Measurements from ENCODE around the gene AOPEP.

The AOPEP gene

DNA sequence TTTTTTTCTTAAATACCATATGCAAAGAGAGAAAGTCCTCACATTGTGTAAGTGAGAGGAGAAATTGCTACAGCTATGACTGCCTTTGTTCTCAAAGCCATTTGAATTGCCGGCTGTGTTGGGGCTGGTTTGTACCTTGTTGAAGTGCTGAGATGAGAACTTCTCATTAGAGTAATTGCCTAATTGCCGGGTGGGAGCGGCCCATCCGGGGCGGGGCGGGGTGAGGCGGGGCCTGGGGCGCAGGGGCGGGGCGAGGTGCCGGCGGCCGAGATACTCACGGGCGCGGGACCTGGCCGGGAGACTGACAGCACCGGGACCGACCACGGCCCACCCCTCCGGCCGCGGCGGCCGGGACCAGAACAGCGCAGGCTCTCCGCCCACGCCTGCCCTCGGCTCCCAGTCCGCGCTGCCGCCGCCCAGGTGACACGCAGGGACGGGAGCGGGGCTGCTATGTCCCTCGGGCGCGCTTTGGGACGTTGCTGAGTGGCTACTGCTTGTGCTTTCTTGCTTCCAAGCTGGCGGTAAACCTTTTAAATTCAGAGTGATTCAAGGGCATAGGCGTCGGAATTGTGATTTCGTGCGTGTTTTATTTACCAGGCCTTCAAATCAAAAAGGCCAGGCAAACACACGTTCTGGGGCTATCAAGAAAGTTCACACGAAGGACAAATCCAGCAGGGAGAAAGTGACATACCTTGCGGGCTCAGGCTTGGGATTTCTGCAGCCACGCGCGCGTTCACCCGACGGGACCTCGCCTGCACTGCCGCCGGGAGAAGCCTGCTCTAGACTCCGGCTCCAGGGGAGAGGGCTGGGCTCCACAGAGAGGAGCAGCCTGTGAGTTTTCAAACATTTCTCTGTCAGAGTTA, 322.0 kb downstream of the AOPEP start:
- peak; percentile 41 to 59 for DNase-seq

DNA sequence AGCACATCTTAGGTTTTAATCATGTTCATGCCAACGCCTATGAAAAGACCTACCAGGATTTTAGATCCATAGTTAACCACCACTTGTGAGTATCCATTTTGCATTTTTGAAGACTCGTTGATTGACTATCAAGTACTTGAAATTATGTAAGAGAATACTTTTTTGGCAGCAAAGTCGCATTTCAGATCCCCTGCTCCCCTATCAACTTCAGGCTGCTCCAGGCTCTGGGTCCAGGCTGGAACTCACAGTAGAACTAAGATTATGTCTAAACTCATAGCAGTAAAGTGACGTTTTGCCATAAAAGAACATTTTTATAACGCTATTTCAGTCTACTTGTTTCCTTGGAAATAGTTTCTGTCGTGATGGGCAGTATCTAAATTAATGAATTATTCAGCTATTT, 323.3 kb downstream of the AOPEP start:
- DNase-seq, result no peak

DNA sequence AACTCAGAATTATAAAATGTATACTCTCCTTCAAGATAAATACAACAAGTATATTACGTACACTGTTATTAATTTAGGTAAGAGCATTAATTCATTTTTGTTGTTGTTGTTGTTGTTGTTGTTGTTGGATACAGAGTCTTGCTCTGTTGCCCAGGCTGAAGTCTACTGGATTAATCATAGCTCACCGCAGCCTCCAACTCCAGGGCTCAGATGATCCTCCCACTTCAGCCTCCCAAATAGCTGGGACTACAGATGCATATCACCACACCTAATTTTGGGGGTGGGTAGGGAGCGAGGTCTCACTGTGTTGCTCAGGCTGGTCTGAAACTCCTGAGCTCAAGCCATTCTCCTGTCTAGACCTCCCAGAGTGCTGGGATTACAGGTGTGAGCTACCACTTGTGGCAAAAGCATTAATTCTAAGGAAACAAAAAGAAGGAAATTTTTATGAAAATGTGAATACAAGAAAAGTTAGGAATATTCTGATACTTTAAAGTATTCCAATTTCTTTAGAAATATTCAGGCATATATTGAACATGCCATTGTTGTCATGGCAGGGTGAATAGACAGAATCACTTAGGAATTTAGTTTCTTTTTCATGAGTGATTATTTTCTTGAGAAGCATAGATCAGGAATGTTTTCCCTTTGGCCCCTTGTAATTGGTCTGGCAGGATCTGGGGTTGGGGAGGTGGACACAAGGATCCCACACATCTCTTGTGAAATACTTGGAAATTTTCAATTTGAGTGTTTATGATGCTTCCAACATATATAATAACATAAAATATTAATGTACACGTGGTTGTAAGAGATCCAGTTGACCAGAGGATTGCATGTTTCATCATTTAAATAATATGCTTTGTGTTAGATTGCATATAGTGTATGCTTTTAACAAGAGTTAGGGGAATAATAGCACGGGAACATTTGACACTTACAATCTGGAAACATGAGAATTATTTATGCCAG, 327.4 kb downstream of the AOPEP start:
- no peak for DNase-seq

DNA sequence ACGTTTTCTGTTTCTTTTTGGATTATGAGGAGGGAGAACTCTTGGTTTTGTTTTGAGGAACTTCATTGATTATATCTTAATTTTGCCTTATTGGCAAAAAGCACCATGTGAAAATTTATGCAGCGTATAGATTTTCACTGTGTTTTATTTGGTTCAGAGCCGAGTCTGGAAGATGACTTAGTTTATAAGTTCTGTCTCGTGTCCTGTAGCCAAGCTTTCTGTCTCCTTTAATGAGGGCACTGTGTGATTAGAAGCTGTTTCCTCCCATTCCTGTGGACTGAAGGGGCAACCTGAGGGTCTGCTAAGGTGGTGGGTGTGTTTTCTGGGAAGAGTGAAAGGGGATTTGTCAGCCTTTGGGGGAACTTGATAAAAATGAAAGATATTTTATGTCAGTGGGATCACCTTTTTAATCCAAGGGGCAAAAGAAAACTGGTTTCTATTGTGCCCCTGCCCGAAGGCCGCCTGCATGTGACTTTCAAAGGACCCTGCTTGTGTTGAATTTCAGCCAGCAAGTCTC, 328.9 kb downstream of the AOPEP start:
- DNase-seq, result no peak

DNA sequence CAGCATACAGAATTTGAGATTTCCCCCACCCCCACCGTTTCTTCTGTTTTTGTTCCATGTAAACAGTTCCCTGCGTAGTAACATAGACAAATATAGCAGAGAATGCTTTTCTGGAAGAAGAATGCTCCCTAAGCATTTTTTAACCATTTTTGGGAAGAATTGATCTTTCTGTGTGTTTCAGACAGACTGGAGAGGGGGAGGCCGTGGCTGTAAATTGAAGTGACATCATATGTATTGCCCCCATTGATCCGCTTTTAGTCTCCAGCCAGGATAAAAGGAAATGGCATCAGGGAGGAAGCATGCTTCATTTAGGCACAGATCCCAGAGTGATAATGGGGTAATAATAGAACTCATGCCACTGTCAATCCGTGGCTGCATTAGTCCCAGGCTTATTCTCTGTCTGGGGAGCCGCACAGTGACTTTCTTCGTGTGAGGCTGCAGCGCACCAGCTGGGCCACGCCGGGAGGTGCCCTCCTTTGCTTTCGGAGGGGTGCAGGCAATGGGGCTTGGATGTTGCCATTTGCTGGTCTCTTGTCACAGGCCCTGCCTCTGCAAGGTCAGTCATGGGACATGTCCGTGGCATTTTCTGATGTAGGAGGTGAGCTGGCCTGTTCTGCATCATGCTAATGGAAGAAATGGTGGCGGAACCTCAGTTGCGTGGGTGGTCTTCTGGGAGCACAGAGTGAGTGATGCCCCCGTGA, 329.5 kb downstream of the AOPEP start:
- DNase-seq, result no peak

DNA sequence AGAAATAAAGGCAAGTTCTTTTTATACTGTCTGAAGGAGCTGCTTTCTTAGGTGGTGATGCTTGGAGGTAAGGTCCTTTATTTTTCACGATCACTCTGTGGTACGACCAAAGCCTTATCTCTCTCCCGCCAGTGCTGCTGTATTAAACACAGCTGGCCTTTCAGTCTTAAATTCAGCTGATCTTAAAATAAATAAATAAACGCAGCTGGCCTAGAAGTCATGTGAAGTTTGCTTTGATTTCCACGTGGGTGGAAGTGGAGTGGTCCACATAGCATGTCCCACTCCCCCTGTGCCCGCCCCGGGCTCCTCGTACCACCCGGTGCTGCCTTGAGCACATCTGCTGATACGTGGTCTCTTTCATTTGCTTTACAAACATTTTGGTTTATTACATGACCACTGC, 330.6 kb downstream of the AOPEP start:
- no peak for DNase-seq

DNA sequence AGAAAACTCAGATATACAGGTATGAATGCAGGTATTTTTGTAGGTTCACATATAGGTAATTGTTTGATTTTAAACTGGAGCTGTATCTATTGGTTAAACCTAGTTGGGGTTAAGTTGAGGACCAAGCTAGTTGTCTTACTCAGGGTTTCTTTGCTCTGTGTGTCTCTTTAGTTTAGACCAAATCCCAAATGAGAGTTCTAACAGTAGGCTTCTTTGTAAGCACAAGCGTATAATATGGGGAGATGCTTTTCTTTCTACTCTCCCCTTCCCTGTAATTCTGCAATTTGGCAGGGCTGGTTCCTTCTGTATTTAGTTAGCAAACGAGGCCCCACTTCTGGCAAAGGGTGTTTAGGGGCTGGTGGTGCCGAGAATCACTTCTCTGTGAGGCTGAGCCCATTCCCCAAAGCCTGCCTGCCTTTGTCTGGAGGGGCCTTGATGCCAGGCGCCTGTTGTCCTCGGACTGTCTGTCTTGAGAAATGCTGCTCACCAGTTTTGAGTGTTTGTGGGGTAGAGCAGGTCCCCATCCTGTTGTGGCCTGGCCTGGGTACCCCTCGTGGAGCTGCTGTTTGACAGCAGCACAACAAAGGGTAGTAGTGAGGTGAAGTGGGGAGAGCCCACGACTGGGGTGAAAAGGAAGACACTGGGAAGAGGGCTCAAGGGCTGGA, 331.8 kb downstream of the AOPEP start:
- DNase-seq, result no peak

DNA sequence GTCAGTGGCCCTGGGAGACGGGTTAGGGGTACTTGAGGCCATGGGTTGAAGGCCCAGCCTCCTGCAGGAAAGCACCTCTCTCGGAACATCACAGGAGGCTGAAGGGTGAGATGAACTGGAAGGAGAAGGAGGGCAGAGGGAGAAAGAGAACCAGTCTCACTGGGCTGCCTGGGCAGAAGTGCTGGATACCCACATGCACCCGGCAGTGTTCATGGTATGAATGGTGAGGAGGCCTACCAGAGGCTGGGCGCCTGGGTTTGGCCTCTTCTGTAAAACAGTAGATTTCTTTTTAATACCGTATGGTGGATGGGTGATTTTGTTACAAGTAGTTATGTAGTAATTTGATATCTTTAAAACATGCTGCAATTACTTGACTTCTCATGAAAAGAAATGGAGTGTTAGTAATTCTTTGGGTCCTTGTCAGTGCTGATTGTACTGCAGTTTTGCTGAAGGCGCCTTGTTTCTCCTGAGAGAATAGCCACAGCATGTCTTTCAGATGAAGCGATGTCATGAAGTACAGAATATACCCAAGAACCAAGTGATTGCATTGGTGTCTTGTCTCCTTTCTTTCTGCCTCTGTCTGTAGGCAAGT, 332.4 kb downstream of the AOPEP start:
- DNase-seq, result no peak

DNA sequence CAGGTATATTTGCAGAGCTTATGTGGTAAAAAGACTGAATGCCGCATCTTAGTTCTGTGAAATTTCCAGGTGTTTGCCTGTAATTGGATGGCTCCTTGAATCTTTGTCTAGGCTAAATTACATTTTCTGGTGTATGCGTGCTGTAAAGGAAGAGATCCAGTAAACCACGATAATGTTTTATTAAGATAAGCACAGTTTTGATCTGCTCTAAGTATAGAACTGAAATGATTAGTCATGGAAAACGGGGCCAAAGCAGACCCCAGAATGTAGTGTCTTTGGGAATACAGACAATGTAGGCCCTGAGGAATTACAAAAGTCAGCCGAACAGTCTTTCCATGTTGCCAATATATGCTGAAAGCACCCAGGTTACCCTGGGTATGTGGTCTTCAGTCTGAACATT, 333.7 kb downstream of the AOPEP start:
- DNase-seq, result no peak

DNA sequence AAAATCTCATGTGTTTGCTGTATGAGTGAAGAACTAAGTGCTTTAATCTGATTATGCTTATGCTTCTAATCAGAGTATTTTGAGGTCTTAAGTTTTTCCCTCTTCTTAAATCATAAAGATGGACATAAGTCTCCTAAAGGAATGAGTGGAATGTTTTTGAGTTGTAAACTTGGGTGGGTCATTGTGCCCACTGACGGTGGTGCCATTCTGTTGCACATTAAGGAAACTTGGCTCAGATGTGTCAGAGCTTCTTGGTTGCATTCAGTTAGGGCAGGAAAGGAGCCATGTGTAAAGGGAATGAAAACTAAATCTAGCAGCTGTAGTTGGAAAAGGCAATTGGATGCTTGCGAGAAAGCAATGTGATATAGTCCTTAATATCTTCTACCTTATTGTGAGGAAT, 334.4 kb downstream of the AOPEP start:
- DNase-seq, result no peak

DNA sequence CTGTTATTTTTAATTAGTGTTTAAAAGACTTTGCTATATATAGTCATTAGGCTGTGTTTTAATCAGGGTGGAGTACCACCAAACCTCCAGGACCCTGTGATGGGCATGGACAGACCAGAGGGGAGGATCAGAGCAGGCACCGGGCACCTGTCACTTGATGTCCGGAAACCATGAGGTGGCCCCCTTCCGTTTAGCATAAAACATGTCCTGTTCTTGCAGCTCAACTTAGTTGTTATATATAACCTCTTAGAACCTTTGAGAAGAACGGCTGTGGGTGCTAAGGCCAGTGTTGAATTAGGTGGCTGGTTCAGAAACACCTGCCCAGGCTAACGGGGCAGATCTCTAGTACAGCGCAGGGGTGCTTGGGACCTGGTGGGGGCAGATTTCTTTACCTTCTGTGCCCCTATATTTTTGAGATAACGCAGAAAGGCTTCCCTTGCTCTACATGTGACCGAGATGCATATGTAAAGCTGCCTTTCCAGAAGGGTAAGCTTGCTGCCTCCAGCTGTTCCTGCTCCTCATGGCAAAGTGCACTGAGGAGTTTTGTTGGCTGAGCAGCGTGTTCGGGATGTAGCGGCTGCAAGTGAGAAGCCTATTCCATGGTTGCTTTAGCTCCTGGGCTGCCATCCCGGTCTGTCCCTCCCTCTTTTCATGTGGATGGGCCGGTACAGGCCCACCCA, 335.6 kb downstream of the AOPEP start:
- DNase-seq, result no peak

DNA sequence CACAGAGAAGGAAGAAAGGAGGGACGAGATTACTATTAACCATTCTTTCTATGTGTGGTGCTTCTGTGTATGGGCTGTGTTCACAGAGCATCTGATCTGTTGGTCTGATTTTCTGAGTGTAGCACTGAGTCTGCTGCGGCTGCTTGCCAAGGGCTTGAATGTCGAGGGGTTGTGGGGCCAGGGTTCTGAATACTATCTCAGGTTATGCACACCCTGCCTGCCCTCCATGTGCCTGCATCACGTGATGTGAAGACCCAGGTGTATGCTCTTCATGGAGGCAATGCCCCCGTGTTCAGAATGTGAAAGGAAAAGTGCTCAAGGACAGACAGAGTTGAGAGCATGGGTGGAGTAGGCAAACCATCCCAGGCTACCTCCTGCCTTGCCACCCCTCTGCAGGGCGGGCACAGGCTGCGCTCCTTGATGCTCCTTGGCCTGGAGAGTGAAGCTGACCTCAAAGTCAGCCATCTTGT, 336.1 kb downstream of the AOPEP start:
- DNase-seq, result no peak

DNA sequence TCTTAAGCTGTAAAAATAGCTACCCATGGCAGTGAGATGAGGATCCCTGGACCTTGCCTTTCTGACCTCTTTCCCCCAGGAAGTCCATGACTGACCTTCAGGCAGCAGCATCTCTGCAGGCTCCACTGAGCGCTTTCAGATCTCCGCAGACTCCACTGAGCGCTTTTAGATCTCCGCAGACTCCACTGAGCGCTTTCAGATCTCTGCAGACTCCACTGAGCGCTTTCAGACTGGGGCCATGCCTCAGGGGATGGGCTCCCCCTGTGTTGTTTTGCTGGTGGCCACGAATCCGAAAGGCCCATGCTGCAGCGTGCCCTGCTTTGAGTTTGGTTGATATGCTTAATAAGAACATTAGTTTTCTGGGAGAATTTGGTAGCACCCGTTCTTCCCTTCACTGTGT, 336.8 kb downstream of the AOPEP start:
- no peak for DNase-seq

DNA sequence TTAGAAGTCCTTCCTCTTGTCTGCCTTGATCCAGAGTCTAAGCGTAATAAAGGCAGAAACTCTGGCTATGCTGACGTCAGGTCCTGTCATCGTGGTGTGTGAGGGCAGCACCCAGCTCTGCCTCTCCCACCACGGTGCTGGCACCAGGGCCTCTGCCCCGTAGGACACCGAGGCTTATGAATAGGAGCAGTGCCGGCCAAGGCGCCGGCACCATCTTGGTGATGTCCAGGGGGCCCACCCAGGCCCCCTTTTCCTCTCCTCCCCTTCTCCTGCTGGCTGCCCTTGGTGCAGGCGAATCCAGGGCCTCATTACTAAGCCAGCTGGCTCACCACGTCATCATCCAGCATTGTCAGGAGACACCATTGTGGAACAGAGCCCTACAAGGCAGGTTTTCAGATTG, 338.7 kb downstream of the AOPEP start:
- no peak for DNase-seq

DNA sequence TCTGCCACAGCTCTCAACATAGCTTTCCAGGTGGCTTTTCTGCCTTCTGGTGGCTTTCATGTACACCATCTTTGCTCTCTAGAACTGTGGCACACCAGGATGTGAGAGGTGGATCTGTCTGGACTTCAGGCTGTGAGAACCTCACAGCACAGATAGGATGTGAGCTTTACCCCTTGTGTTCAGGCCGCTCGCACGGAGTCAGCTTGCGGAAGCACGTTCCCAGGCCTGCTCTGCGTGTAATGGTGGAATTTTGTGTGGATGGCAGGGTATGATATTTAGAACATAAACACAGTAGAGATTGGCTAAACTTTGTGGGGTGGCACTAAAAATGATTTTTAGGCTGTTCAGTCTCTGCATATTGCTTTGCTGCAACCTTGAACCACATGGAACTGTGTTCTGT, 340.6 kb downstream of the AOPEP start:
- no peak for DNase-seq

DNA sequence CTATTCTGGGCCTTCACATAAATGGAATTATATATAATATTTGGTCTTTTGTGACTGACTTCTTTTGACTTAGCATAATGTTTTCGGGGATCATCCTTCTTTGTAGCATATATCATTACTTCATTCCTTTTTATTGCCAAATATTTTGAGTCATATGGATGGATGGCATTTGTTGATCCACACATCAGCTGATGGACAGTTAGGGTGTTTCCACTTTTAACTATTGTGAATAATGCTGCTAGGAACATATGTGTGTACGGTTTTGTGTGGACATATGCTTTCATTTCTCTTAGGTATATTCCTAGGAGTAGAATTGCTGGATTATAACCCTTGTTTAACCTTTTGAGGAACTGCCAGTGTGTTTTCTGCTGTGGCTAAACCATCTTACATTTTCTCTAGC, 341.4 kb downstream of the AOPEP start:
- no peak for DNase-seq

DNA sequence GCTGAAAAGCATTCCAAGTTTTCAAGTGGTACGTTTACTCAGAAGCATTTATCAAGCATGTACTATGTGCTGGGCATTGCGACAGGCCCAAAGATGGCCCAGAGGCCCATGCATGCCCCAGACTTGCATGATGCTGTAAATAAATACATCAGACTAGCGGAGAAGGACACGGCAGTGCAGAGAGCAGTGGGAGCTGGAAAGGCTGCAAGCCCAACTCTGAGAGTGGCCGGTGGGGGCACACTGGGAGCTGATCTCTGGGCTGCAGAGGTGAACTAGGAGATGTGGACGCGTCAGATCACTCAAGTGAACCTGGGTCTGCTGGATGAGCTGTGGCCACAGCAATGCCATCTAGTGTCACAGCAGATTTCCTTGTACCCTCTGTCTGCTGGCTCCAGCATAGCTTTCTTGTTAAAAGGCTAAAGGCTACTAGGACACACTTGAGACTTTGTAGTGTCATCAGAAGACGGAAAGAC, 344.1 kb downstream of the AOPEP start:
- no peak for DNase-seq

DNA sequence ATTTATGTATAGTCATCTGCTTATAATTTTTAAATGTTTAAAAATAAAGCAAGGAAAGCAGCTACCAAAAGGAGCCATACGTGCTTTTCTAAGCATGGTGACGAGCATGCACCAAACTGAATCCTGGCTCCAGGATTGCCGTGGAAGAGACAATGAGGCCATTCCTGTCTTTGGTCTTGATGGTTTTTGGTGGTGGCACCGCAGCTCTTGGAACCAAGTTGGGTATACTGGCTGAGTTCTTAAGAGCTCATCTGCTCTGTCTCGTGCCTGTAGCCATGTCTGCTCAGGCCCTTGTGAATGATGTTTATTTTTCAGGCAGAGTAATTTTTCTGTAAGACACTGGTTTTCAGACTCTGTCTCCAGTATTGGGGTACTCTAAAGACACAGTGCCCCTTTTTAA, 345.0 kb downstream of the AOPEP start:
- DNase-seq, result no peak

DNA sequence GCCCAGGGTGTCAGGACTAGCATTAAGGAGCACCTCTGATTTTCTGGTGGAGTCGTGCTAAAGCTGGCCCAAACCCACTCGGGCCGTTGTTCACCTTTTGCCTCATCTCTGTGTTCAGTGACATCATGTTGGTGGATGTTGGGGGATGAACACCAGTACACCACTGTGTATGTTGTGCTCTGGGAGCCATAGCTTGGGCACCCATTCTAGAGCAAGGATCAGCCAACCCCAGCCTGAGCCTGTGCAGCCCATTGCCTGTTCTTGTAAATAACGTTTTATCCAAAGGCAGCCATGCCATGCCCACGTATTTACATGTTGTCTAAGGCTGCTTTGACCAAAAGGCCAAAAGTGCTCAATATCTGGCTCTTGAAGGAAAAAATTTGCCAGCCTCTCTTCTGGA, 345.4 kb downstream of the AOPEP start:
- no peak for DNase-seq

DNA sequence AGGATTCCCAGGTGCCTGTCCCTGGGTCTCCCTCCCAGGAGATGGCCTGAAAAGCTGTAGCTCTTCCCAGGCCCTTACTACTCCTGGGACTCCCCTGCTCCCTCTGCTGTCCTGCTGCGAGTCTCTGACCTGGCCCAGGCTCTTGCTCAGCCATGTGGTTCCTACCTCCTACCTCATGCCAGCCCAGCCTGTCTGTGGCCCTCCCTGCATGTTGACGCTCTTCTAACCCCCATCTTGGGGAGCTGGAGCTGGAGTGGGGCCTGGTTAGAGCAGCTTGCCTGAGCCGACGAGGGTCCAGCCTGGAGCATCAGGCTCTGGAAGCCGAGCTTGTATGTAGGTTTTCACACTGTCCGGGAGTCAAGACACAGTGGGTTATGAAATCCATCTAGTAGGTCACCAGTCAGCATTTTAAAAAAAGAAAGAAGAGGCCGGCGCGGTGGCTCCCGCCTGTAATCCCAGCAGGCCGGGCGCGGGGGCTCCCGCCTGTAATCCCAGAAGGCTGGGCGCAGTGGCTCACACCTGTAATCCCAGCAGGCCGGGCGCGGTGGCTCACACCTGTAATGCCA, 346.6 kb downstream of the AOPEP start:
- DNase-seq, result no peak

DNA sequence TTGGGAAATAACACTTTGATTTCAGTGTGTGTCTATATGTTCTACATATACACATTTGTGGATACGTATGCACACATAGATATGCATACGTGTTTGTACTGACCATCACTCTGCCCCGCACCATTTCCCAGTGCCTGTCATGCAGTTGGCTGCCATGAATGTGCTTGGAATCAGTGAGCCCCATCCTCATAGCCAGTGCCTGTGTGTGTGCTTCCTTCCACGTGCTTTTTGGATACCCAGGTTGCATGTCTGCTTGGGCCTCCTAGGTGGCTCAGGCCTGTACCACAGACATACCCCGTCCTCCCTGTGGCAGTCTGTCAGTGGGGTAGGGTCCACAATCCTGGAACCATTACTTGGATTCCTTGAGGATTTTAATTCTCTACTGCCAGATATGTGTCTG, 347.4 kb downstream of the AOPEP start:
- no peak for DNase-seq

Data from inflammatory macrophage treated with lipopolysaccharide for 1 hour (primary cell).